Neural cell (in vitro differentiated cells): ENCODE data around the gene PCDHGC4.

ENCODE experiments used
- EP300 ChIP-seq: fragments of 450-650 bp; conservative IDR thresholded peaks from 2 replicates; pipeline ENCODE4 v1.6.1; 2014; ENCODE audit warnings: antibody characterized with exemption, mild to moderate bottlenecking, moderate library complexity; ENCODE audit not compliant: poor library complexity, severe bottlenecking
- POLR2AphosphoS5 ChIP-seq: IDR thresholded peaks from 2 replicates; pipeline ENCODE4 v1.6.1; 2012
- TF ChIP-seq, protein P1 (sequence below): fragments of 450-650 bp; IDR thresholded peaks from 2 replicates; pipeline ENCODE4 v1.5.1; 2014; ENCODE audit warnings: antibody characterized with exemption, mild to moderate bottlenecking, moderate library complexity; ENCODE audit not compliant: poor library complexity, severe bottlenecking

DNA sequence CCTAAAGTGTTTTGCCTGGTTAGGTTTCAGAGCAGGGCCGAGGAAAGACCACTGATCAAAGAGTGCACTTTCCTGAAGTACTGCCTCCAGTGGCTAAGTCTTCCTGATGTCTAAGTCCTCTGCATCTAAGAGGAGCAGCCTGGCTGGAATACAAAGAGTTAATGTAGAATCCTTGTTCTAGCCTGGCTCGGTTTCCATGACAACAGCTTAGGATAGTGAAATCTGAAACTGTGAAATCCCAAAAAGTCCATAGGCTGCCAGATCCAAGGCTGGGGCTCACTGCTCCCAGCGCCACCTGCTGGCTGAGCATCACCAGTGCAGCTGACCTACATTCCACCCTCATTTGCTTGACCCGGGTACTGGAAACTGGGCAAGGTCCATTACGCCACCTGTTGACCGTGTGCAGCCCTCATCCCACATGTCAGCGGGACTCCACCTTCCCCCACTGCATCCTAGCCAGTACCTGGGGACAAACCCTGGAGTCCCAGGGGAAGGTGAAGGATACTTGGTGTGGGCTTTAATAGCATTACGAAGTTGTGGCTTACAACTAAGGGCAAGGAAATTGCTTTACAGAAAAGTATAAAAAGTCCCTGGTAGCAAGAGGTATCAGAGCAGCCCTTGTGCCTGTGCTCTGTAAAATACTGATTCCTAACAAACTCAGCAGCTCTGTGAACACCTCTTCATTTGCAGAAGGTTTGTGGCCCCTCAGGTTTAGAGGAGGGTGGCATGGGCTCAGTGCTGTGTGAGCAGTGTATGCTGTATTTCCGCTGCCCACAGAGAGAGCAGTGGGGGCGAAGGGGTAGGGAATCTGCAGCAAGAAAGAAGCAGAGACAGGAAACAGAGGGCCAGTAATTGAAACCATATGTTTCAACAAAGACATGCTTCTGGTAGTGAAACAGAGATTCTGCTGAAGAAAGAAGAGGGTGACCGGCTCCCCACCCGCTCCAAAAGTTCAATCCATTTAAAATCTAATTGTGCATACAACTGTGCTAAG is 40.1 kb downstream of the PCDHGC4 start:
- TF ChIP-seq, protein P1, sequence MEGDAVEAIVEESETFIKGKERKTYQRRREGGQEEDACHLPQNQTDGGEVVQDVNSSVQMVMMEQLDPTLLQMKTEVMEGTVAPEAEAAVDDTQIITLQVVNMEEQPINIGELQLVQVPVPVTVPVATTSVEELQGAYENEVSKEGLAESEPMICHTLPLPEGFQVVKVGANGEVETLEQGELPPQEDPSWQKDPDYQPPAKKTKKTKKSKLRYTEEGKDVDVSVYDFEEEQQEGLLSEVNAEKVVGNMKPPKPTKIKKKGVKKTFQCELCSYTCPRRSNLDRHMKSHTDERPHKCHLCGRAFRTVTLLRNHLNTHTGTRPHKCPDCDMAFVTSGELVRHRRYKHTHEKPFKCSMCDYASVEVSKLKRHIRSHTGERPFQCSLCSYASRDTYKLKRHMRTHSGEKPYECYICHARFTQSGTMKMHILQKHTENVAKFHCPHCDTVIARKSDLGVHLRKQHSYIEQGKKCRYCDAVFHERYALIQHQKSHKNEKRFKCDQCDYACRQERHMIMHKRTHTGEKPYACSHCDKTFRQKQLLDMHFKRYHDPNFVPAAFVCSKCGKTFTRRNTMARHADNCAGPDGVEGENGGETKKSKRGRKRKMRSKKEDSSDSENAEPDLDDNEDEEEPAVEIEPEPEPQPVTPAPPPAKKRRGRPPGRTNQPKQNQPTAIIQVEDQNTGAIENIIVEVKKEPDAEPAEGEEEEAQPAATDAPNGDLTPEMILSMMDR: peak; percentile 99
- no peak for TF ChIP-seq POLR2AphosphoS5
- peak; percentile 50 for TF ChIP-seq EP300
